ENCODE data around the gene CTSK.

- no peak for TF ChIP-seq CTCF (IDR thresholded peaks at IDR 0.05; ENCODE audit: low read depth, low read length)
- no peak for TF ChIP-seq EZH2phosphoT487 (IDR thresholded peaks at IDR 0.05; ENCODE audit: low read depth)
Observed at GRCh38 chr1:150808846-150809245, 786 bp upstream of the CTSK start.
